Activated naive CD8-positive, alpha-beta T cell (primary cell): ENCODE data around the gene MAP3K3.
A peak's percentile ranks its signal among the peaks of the same experiment; 100 is the strongest.

Source experiments
- H3K27ac Mint-ChIP-seq: one replicate; pipeline ENCODE4 v1.8.0; 2021; ENCODE audit warnings: mixed read lengths
- H3K27me3 Mint-ChIP-seq: one replicate; pipeline ENCODE4 v1.8.0; 2021; ENCODE audit warnings: mixed read lengths
- H3K36me3 Mint-ChIP-seq: one replicate; pipeline ENCODE4 v1.8.0; 2021; ENCODE audit warnings: mixed read lengths
- H3K4me1 Mint-ChIP-seq: one replicate; pipeline ENCODE4 v1.8.0; 2021; ENCODE audit warnings: low read depth, mixed read lengths
- H3K4me3 Mint-ChIP-seq: one replicate; pipeline ENCODE4 v1.8.0; 2021; ENCODE audit warnings: mild to moderate bottlenecking, mixed read lengths
- H3K9me3 Mint-ChIP-seq: one replicate; pipeline ENCODE4 v1.8.0; 2021; ENCODE audit warnings: low read depth, mixed read lengths

Gene MAP3K3

GRCh38 chr17:63657786-63658185 is 35.6 kb downstream of the MAP3K3 start:
- no peaks in the 10 kb centered on the region for H3K9me3 Mint-ChIP-seq
- peaks cover 4% of the 10 kb centered on the region for H3K36me3 Mint-ChIP-seq
- no peak overlapping the region for H3K4me3 Mint-ChIP-seq
- H3K27ac Mint-ChIP-seq: no peak overlapping the region
- H3K27me3 Mint-ChIP-seq: no peaks in the 10 kb centered on the region
- no peaks in the 10 kb centered on the region for H3K4me1 Mint-ChIP-seq

DNA sequence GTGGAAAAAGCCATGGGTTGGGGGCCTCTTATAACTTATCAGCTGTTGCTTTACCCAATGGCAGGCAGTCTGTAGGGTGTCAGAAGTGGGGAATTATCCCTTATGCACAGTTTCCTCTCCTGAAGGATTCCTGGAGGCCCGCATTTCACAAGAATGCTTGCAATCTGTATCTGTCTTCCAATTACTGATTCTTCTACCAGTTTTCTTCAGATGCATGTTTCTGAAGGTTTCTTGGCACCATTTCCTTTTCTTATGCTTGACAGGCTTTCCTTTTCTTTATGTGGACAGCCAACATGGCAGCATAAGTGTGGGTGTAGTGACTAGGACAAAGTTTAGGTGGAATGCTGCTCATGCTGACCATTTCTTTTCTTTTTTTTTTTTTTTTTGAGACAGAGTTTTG is 36.1 kb downstream of the MAP3K3 start:
- H3K27me3 Mint-ChIP-seq: no peaks in the 10 kb centered on the region
- no peaks in the 10 kb centered on the region for H3K4me1 Mint-ChIP-seq
- H3K27ac Mint-ChIP-seq: no peak overlapping the region
- no peak overlapping the region for H3K4me3 Mint-ChIP-seq
- no peaks in the 10 kb centered on the region for H3K9me3 Mint-ChIP-seq
- H3K36me3 Mint-ChIP-seq: peaks cover 4% of the 10 kb centered on the region

DNA sequence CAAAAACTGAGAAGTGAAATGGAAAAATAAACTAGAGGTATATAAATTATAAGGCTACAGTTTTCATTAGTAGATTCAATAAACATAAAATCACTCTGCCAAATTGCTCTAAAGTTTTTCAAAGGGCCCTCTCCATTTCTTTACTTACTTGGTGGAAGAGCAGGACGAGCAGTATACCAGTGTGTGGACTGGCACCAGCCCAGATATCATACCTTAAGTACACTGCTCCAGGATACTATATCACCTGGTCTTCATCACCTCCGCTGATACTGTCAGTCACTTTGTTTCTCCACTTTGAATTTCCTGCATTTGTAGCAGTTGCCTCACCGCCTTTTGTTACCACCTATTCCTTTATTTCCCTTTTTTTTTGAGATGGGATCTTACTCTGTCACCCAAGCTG is 37.6 kb downstream of the MAP3K3 start:
- Mint-ChIP-seq H3K27ac (no peak overlapping the region), H3K9me3 (no peaks in the 10 kb centered on the region), H3K4me3 (no peak overlapping the region), H3K36me3 (peaks cover 4% of the 10 kb centered on the region), H3K4me1 (peaks cover 2% of the 10 kb centered on the region), H3K27me3 (no peaks in the 10 kb centered on the region)

GRCh38 chr17:63665527-63666214 is 43.5 kb downstream of the MAP3K3 start:
- peaks cover 10% of the 10 kb centered on the region for H3K36me3 Mint-ChIP-seq
- H3K27me3 Mint-ChIP-seq: no peaks in the 10 kb centered on the region
- H3K4me3 Mint-ChIP-seq: no peak overlapping the region
- H3K9me3 Mint-ChIP-seq: no peaks in the 10 kb centered on the region
- peak overlapping the region; percentile 41 for H3K27ac Mint-ChIP-seq
- peaks cover 7% of the 10 kb centered on the region for H3K4me1 Mint-ChIP-seq

DNA sequence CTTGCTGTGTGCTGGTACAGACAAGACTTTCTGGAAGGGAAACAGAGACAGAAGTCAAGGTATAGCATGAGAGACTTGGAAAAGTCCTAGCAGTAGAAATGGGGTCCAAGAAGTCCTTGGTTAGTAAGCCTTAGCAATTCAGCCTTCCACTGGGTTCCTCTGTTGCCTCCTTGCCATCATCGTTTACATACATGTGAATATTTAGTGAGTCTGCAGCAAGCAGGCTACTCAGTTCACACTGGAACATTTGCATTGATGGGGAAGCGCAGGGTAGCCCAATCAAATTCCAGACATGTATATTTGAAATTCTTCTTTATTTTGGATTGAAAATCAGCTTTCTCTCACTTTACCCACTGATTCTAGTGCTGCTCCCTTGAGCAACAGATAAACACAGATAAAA is 50.6 kb downstream of the MAP3K3 start:
- Mint-ChIP-seq H3K36me3 (peaks cover 5% of the 10 kb centered on the region), H3K9me3 (no peaks in the 10 kb centered on the region), H3K4me1 (peaks cover 4% of the 10 kb centered on the region), H3K27ac (no peak overlapping the region), H3K27me3 (no peaks in the 10 kb centered on the region), H3K4me3 (no peak overlapping the region)

- Mint-ChIP-seq H3K27ac (peak overlapping the region; percentile 28), H3K4me1 (peaks cover 4% of the 10 kb centered on the region), H3K9me3 (no peaks in the 10 kb centered on the region), H3K27me3 (no peaks in the 10 kb centered on the region), H3K36me3 (no peaks in the 10 kb centered on the region), H3K4me3 (no peak overlapping the region)
These were observed 53.0 kb downstream of the MAP3K3 start for GRCh38 chr17:63675231-63675606.

GRCh38 chr17:63675607-63676546 is 53.7 kb downstream of the MAP3K3 start:
- H3K4me1 Mint-ChIP-seq: peaks cover 3% of the 10 kb centered on the region
- H3K27me3 Mint-ChIP-seq: no peaks in the 10 kb centered on the region
- H3K9me3 Mint-ChIP-seq: no peaks in the 10 kb centered on the region
- H3K27ac Mint-ChIP-seq: peak overlapping the region; percentile 50
- H3K4me3 Mint-ChIP-seq: no peak overlapping the region
- H3K36me3 Mint-ChIP-seq: no peaks in the 10 kb centered on the region

DNA sequence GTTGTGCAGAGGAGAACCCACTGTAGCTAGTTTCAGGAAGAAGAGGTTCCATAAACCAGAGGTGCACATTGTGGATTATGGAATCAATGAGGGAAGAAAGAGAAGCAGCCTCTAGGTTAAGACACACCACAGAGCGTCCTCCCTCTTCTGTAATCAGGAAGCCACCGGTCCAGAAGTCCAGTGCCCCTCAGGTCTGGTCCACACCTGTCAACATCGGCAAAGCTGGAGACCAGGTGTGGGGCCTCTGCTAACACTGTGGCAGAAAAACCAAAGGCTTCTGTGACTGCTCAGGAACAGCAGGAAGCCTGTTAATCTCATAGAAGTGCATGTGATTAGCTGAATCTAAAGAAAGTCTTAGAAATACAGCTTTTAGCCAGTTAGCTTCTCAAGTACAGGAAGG is 54.4 kb downstream of the MAP3K3 start:
- H3K4me1 Mint-ChIP-seq: peaks cover 2% of the 10 kb centered on the region
- no peaks in the 10 kb centered on the region for H3K36me3 Mint-ChIP-seq
- H3K4me3 Mint-ChIP-seq: no peak overlapping the region
- no peaks in the 10 kb centered on the region for H3K9me3 Mint-ChIP-seq
- no peaks in the 10 kb centered on the region for H3K27me3 Mint-ChIP-seq
- peak overlapping the region; percentile 17 for H3K27ac Mint-ChIP-seq

DNA sequence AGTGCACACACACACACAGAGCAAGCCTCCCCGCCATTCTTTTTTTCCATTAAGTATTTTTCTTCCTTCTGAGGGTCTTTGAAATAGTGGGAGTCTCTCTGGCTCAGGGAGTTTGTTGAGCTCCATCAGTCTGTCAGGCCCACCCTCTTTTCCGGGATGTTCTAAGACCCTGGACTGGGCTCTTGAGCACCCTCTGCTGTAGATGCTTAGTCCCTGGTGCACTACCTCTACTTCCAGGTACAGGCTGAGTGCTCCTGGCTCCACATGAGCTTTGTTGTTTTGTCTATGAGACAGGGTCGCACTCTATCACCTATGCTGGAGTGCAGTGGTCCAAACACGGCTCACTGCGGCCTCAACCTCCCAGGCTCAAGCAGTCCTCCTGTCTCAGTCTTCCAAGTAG is 57.0 kb downstream of the MAP3K3 start:
- no peak overlapping the region for H3K4me3 Mint-ChIP-seq
- no peaks in the 10 kb centered on the region for H3K4me1 Mint-ChIP-seq
- H3K36me3 Mint-ChIP-seq: no peaks in the 10 kb centered on the region
- no peaks in the 10 kb centered on the region for H3K27me3 Mint-ChIP-seq
- peak overlapping the region; percentile 46 for H3K27ac Mint-ChIP-seq
- no peaks in the 10 kb centered on the region for H3K9me3 Mint-ChIP-seq

DNA sequence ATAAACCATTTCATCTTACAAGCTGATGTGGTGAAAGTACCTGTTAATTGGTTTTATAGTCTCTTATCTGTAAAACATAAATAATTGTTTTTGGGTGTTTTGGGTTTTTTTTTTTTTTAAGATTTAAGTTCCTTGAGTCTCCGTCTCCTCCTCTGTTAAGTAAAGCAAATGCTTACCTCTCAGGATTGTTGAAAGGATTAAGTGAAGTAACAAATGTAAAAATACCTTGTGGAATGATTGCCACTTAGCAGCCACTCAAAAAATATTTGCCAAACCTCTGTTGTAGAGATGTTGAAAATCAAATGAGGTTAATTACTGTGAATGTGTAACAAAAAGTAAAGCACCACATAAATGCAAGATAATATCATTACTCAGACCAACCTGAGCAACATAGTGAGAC is 58.5 kb downstream of the MAP3K3 start:
- Mint-ChIP-seq H3K4me1 (no peaks in the 10 kb centered on the region), H3K27me3 (no peaks in the 10 kb centered on the region), H3K27ac (peak overlapping the region; percentile 54), H3K36me3 (no peaks in the 10 kb centered on the region), H3K4me3 (no peak overlapping the region), H3K9me3 (no peaks in the 10 kb centered on the region)

DNA sequence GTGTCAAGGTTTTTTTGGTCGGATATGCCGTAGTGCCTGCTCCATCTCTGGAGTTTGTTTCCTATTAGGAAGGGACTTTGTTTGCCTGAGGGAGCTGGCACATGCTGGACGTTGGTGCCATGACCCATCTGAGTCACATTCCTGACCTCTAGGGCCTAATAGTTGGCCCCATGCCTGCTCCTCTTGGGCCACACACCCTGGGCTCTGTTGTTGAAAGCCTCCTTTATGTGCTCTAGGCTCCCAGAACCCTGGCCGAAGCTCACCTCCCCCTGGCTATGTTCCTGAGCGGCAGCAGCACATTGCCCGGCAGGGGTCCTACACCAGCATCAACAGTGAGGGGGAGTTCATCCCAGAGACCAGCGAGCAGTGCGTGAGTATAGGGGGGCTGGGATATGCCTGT is 59.3 kb downstream of the MAP3K3 start:
- H3K4me1 Mint-ChIP-seq: peaks cover 2% of the 10 kb centered on the region
- H3K27me3 Mint-ChIP-seq: no peaks in the 10 kb centered on the region
- no peak overlapping the region for H3K4me3 Mint-ChIP-seq
- no peaks in the 10 kb centered on the region for H3K36me3 Mint-ChIP-seq
- H3K9me3 Mint-ChIP-seq: no peaks in the 10 kb centered on the region
- no peak overlapping the region for H3K27ac Mint-ChIP-seq

DNA sequence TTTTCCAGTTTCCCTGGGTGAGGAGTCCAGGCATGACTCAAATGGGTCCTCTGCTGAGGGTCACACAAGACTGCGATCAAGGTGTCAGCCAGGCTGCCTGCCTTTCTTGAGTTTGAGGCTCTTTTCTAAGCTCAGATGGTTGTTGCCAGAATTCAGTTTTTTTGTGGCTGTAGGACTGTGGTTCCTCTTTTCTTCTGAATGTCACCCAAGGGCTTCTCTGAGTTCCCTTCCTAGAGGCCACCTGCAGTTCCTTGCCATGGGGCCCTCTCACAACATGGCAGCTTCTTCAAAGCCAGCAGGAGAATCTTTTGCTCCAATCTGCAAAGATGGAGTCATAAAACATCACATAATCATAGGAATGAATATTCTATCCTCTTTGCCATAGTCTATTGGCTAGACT is 60.2 kb downstream of the MAP3K3 start:
- H3K4me3 Mint-ChIP-seq: no peak overlapping the region
- H3K4me1 Mint-ChIP-seq: peaks cover 2% of the 10 kb centered on the region
- no peaks in the 10 kb centered on the region for H3K36me3 Mint-ChIP-seq
- no peaks in the 10 kb centered on the region for H3K27me3 Mint-ChIP-seq
- H3K9me3 Mint-ChIP-seq: no peaks in the 10 kb centered on the region
- peak overlapping the region; percentile 25 for H3K27ac Mint-ChIP-seq

GRCh38 chr17:63682981-63683380 is 60.8 kb downstream of the MAP3K3 start:
- H3K27me3 Mint-ChIP-seq: no peaks in the 10 kb centered on the region
- peak overlapping the region; percentile 23 for H3K27ac Mint-ChIP-seq
- H3K36me3 Mint-ChIP-seq: no peaks in the 10 kb centered on the region
- H3K4me3 Mint-ChIP-seq: no peak overlapping the region
- peaks cover 2% of the 10 kb centered on the region for H3K4me1 Mint-ChIP-seq
- no peaks in the 10 kb centered on the region for H3K9me3 Mint-ChIP-seq

DNA sequence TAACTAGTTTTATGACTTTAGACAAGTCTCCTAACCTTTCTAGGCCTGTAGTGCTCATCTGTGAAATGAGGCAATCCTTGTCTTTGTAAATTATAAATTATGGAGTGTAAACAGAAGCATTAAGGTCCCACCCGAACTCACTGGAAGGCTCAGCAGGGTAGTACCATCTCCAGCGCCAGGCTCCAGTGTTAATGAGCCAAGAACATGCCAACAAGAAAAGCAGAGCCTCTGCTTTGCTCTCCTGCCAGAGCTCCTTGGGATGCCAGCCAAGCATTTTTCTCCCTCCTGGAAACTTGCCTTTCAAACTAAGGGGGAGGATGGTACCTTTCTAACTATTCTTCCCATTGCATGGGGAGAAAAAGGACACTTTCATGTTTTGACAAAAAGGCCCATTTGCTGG is 62.8 kb downstream of the MAP3K3 start:
- Mint-ChIP-seq H3K4me1 (peaks cover 2% of the 10 kb centered on the region), H3K9me3 (no peaks in the 10 kb centered on the region), H3K27ac (no peak overlapping the region), H3K36me3 (no peaks in the 10 kb centered on the region), H3K27me3 (no peaks in the 10 kb centered on the region), H3K4me3 (no peak overlapping the region)

- no peaks in the 10 kb centered on the region for H3K9me3 Mint-ChIP-seq
- no peaks in the 10 kb centered on the region for H3K36me3 Mint-ChIP-seq
- no peaks in the 10 kb centered on the region for H3K27me3 Mint-ChIP-seq
- H3K4me3 Mint-ChIP-seq: no peak overlapping the region
- H3K4me1 Mint-ChIP-seq: peaks cover 2% of the 10 kb centered on the region
- peak overlapping the region; percentile 55 for H3K27ac Mint-ChIP-seq
These were observed 63.4 kb downstream of the MAP3K3 start for GRCh38 chr17:63685578-63685977.
